Spinal cord (tissue), 10 donors: Measurements from ENCODE around the gene LILRA6. TPM values are rescaled to one million over a fixed set of nuclear protein-coding genes. Genes with fewer than 3 reads are reported as not detected.
"Not testable (repeated sequence)": the region's sequence is repeated elsewhere in the genome, so short reads cannot be mapped to it uniquely, and the experiment has no call there.

Experiments
- DNase-seq, 6 donors: peaks; one replicate each; pipeline versions ENCODE4 v3.0.0 to v3.0.0-alpha.2; 2013 to 2015; ENCODE audit warnings: low spot score in 6 of 6, low read depth in 4 of 6
- H3K27ac ChIP-seq: one replicate; pipeline ENCODE4 v1.5.1; 2013; ENCODE audit warnings: low read depth, low read length, control low read depth
- H3K27me3 ChIP-seq: one replicate; pipeline ENCODE4 v1.6.1; 2013; ENCODE audit warnings: low read length; ENCODE audit not compliant: control insufficient read depth, insufficient read depth
- H3K36me3 ChIP-seq: one replicate; pipeline ENCODE4 v1.6.1; 2013; ENCODE audit warnings: low read length; ENCODE audit not compliant: control insufficient read depth, insufficient read depth
- H3K4me1 ChIP-seq: one replicate; pipeline ENCODE4 v1.6.1; 2013; ENCODE audit warnings: low read length; ENCODE audit not compliant: control insufficient read depth, insufficient read depth
- H3K4me3 ChIP-seq: one replicate; pipeline ENCODE4 v1.5.1; 2013; ENCODE audit warnings: low read depth, low read length, control low read depth
- H3K9me3 ChIP-seq: one replicate; pipeline ENCODE4 v1.6.1; 2013; ENCODE audit warnings: low read length; ENCODE audit not compliant: control insufficient read depth, insufficient read depth
- WGBS: methylation state at CpG from one replicate; pipeline ENCODE4 v1.1.5; 2013; ENCODE audit warnings: missing lambda C conversion rate; ENCODE audit not compliant: insufficient coverage; 5-methylcytosine and 5-hydroxymethylcytosine counted together
- polyA plus RNA-seq, 2 donors: library from polyadenylated mRNA; unstranded; fragments of 120-200 nt; gene quantifications; one replicate each; pipeline ENCODE4 v1.2.1, GENCODE V29; 2013; ENCODE audit not compliant: insufficient read length in 2 of 2
- total RNA-seq, 2 donors: library from RNA; depleted of rRNA in 1 of 2; stranded (reverse); fragments of 120-200 nt in 1 of 2; fragments of >200 nt in 1 of 2; gene quantifications; one replicate each; pipeline versions ENCODE4 v1.2.3 to v1.2.4, GENCODE V29; 2013 to 2014
- donor health status: healthy.

The LILRA6 gene
- total and polyA plus RNA-seq, 4 donors: 0.33 to 0.99 (median 0.60) TPM

DNA sequence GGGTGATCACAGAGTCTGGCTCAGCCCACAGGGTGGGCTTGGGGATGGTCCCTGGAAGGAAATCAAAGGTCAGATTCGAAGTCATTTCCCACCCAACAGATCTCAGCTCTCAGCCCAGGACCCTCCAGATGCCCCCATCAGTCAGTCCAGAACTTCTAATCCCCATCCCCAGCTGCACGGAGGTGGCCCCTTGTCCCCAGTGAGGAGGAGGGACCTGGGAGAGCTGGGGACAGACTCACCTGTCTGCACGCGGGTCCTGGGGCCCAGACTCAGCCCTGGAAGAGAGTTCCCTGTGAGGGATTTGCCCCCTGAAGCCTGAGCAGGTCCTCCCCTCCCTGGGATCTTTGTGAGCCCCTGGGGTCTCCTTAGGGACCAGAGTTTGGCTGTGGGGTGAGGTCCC lies 37.4 kb upstream of the LILRA6 start:
- H3K27me3 ChIP-seq, H3K9me3 ChIP-seq, H3K36me3 ChIP-seq, DNase-seq, H3K27ac ChIP-seq, H3K4me1 ChIP-seq, H3K4me3 ChIP-seq: not testable (repeated sequence)
- 56% methylated on average over 2 of the region's 4 CpGs for WGBS

DNA sequence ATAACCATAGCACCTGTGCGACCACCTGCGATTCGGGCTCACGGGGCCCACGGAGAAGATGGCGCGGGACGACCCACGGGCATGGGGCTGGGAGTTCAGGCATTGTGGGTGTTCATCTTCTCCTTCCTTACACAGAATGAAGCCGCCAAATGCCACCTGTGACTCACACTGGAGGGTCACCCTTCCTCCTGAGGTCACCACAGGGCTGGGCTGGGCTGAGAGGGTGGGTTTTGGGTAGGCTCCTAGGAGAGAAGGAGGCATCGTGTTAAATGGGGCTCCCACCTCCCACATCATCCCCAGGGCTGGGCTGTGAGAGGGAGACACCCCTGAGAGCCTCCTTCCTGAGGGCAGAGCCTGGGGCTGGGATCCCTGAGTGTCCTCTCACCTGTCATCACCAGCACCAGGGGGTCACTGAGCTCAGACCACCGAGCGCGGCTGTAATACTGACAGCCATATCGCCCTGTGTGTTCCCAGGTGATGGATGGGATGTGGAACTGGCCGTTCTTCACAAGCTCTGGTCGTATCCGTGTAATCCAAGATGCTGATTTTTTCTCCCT lies 36.9 kb upstream of the LILRA6 start:
- Histone ChIP-seq H3K4me1 (no peaks in the 10 kb centered on the region), H3K27me3 (no peaks in the 10 kb centered on the region), H3K36me3 (no peaks in the 10 kb centered on the region), H3K9me3 (no peaks in the 10 kb centered on the region), H3K4me3 (no peak overlapping the region), H3K27ac (no peak overlapping the region)
- no peak for DNase-seq
- 84% methylated on average over 5 of the region's 18 CpGs for WGBS

DNA sequence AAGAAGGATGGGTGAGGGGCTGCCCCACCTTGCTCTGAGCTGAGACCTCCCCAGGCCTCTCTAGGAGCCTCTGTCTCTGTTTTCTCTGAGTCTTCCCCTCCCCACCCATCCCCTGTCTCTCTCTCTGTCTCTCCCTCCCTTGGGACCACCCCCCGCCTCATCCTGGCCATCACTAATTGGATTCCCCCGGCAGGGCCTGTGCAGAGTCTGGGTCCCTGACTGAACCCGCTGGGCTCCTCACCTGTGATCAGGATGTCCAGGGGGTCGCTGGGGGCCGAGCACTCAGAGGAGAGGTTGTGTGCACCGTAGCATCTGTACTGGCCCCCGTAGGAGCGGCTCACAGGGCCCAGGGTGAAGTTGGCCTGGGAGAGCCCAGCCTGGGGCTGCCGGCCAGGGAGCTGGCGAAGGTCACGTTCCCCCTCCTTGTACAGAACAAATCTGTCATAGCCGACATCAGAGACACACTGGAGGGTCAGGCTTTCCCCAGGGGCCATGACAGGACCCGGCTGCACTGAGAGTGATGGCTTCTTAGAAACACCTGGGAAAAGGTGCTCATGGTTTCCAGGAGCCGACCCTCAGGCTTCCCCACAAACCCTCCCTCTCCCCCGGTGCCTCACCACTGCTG lies 36.1 kb upstream of the LILRA6 start:
- WGBS: 75% methylated on average over 15 of the region's 15 CpGs
- H3K27me3 ChIP-seq, H3K4me3 ChIP-seq, H3K36me3 ChIP-seq, H3K27ac ChIP-seq, H3K9me3 ChIP-seq, H3K4me1 ChIP-seq, DNase-seq: not testable (repeated sequence)

DNA sequence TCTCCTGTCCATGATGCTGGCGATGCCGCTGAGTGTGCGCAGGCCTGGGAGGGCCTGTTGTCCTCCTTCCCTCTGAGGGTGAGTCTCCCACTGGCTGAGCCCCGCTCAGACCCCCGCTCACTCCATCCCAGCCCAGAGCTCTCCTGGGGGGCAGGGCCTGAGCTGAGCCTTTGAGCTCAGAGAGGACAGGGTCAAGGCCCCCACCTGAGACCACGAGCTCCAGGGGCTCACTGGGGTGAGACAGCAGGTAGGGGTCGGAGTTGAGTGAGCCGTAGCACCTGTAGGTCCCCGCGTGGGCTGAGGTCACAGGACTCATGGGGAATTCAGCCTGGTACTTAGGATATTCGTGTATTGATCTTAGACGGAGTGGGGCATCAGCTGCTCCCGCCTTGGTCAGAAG lies 35.5 kb upstream of the LILRA6 start:
- not testable (repeated sequence) for H3K9me3 ChIP-seq

DNA sequence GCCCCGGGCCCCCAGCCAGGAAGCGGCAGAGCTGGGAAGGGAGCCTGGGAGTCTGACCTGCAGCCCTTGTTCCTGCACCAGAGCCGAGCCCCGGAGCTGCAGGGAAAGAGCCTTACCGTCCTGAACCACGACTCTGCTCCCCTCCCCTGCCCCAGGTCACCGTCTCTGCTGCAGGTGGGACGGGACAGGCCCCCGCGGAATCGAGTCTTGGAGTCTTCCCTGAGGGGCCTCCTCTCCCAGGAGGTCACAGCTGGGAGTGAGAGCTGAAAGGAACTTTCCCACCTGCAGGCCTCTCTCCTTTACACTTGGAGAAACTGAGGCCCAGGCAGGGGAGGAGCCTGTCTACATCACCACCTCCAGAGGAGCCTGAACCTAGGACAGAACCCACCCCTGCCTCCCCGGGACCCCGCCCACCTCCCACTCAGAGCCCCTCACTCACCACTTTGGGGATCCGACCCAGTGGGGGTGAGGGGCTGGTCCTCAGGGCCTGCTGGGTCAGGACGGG lies 34.6 kb upstream of the LILRA6 start:
- H3K36me3 ChIP-seq, H3K27me3 ChIP-seq, H3K4me3 ChIP-seq, DNase-seq, H3K9me3 ChIP-seq, H3K4me1 ChIP-seq, H3K27ac ChIP-seq: not testable (repeated sequence)
- WGBS: 80% methylated on average over 9 of the region's 15 CpGs

More for the DNA sequence above, 35.5 kb upstream of the LILRA6 start:
- H3K4me3 ChIP-seq, H3K27ac ChIP-seq, H3K36me3 ChIP-seq, H3K4me1 ChIP-seq, DNase-seq, H3K27me3 ChIP-seq: not testable (repeated sequence)
- 83% methylated on average over 11 of the region's 13 CpGs for WGBS

DNA sequence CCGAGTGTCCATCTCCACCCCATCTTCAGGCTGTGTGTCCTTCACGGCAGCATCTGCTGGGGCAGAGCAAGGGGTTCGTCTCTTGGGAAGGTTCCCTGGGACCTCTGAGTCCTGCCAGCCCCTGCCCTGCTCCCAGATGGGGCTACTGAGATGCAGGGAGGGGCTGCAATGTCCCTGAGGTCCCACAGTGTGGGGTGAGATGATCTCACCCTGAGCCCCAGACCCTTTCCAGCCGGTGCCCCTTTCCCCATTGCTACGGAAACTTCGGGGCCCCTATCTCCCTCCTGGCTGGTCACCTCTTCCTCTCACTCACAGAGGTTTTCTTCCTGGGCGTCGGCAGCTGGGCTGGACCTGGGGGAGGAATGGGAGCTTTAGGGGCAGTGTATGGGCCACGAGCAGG lies 33.4 kb upstream of the LILRA6 start:
- Histone ChIP-seq H3K27me3 (no peaks in the 10 kb centered on the region), H3K9me3 (no peaks in the 10 kb centered on the region), H3K27ac (no peak overlapping the region), H3K4me1 (no peaks in the 10 kb centered on the region), H3K4me3 (no peak overlapping the region), H3K36me3 (no peaks in the 10 kb centered on the region)
- WGBS: 40% methylated on average over 1 of the region's 9 CpGs
- DNase-seq: no peak

DNA sequence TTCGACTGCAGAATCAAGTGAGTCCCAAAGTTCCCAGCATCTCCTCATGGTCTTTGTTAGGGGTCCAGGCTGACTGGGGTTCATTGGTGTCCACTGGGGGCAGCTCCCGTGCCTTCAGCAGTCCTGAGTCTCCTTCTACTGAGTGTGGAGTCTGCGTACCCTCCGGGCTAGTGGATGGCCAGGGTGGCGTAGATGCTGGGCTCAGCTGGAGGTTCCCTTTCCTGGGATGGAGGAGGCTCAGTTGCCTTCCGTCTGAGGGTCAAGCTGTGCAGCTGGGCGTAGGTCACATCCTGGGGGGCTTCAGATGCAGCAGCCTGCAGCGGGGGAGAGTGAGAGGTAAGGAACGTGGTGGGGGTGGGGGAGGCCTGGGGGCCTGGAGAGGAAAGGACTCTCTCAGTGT lies 31.9 kb upstream of the LILRA6 start:
- 68% methylated on average over 7 of the region's 9 CpGs for WGBS
- not testable (repeated sequence) for H3K4me3 ChIP-seq, H3K4me1 ChIP-seq, H3K27me3 ChIP-seq, H3K9me3 ChIP-seq, H3K36me3 ChIP-seq, DNase-seq, H3K27ac ChIP-seq

DNA sequence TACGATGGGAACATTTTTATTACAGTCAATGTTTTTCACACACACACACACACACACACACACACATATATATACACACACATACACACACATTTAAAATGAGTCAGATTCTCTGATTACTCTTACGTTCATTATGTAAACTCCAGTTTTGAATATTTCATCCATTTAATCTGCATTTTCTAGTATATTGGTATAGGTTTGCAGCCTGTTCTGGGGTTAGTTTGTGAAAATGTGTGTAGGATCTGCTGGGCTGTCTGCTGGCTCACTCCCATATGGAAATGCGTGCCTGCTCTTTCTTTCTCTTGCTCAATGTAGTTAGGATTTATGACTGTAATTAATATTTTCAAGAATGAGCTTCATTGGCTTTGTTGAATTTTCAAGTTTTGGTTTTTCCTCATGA lies 31.2 kb upstream of the LILRA6 start:
- Histone ChIP-seq H3K36me3 (no peaks in the 10 kb centered on the region), H3K4me3 (no peak overlapping the region), H3K4me1 (no peaks in the 10 kb centered on the region), H3K27ac (no peak overlapping the region), H3K9me3 (no peaks in the 10 kb centered on the region), H3K27me3 (no peaks in the 10 kb centered on the region)
- no peak for DNase-seq
- WGBS: no CpG with 5 or more reads among the region's 3 CpGs

DNA sequence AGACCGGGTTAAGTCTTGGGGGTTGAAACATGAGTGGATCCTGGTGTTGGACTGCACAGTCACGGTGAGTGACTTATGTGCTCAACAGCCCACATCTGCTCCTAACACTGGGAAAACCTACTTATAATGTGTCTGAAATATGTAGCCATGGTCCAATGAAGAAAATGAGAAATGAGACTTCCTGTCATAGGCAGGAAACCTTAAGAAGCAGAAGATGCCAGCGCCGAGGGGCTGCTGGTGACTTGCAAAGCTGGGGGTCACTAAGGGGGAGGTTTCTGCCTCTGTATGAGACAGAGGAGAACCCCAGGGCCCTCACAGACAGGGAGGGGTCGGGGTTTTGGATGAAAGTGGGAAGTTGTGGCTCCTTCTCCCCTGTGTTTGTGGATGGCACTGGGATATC lies 29.6 kb upstream of the LILRA6 start:
- H3K27ac ChIP-seq, DNase-seq, H3K36me3 ChIP-seq, H3K9me3 ChIP-seq, H3K4me1 ChIP-seq, H3K4me3 ChIP-seq, H3K27me3 ChIP-seq: not testable (repeated sequence)
- 83% methylated on average over 2 of the region's 5 CpGs for WGBS

DNA sequence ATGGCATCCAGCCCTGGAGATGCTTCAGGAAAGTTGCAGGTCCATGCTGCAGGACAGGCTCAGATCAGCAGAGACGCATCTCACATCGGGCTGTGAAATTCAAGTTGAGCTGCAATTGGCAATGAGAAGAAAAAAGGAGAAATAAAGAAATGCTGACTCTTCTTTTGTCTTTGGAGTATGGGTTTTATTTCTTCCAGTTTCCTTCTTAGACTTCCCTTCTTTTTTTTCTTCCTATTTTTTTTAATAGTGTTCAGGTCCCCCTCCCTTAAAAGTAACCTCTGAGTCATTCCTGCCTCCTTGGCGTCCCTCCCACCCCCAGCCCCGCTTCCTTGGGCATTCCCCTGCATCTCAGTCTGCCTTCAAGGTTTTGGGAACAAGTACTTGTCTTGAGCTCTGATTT lies 29.0 kb upstream of the LILRA6 start:
- not testable (repeated sequence) for H3K36me3 ChIP-seq, H3K4me3 ChIP-seq, H3K27me3 ChIP-seq, DNase-seq, H3K9me3 ChIP-seq, H3K4me1 ChIP-seq, H3K27ac ChIP-seq
- WGBS: no CpG with 5 or more reads among the region's 4 CpGs
